OCI-M2 (cell line): Measurements from ENCODE around the gene DRP2.
"Not testable (repeated sequence)": the region's sequence is repeated elsewhere in the genome, so short reads cannot be mapped to it uniquely, and the experiment has no call there.

Experiments
- DNase-seq: peaks from one replicate; lab custom pipeline; 2025; ENCODE audit not compliant: unreplicated experiment; lab: John Stamatoyannopoulos, UW

The DRP2 gene, protein sequence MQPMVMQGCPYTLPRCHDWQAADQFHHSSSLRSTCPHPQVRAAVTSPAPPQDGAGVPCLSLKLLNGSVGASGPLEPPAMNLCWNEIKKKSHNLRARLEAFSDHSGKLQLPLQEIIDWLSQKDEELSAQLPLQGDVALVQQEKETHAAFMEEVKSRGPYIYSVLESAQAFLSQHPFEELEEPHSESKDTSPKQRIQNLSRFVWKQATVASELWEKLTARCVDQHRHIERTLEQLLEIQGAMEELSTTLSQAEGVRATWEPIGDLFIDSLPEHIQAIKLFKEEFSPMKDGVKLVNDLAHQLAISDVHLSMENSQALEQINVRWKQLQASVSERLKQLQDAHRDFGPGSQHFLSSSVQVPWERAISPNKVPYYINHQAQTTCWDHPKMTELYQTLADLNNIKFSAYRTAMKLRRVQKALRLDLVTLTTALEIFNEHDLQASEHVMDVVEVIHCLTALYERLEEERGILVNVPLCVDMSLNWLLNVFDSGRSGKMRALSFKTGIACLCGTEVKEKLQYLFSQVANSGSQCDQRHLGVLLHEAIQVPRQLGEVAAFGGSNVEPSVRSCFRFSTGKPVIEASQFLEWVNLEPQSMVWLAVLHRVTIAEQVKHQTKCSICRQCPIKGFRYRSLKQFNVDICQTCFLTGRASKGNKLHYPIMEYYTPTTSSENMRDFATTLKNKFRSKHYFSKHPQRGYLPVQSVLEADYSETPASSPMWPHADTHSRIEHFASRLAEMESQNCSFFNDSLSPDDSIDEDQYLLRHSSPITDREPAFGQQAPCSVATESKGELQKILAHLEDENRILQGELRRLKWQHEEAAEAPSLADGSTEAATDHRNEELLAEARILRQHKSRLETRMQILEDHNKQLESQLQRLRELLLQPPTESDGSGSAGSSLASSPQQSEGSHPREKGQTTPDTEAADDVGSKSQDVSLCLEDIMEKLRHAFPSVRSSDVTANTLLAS

GRCh38 chrX:101219116-101219863 is at the start of gene DRP2:
DRP2 (plus strand) TSS chrX:101219786; CDS start chrX:101231648, 11,862 bp downstream.
- no peak for DNase-seq

DNA sequence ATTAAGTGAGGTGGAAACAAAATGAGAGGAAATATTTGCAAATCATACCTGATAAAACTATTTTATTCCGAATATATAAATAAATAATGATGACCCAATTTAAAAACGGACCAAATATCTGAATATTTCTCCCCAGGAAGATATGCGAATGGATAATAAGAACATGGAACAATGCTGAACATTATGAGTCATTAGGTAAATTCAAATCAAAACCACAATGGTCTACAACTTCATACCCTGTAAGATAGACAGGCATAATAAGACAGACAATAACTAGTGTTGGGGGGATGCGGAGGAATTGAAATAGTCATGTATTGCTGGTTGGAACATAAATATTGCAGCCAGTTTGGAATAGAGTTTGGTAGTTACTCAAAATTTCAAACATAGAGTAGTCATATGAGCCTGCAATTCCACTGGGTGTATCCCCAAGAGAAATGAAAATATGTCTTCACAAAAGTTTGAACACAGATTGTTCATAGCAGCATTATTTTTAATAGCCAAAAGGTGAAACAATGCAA is 47.6 kb upstream of the DRP2 start:
- no peak for DNase-seq

GRCh38 chrX:101176439-101176838 is 43.1 kb upstream of the DRP2 start:
- no peak for DNase-seq

DNA sequence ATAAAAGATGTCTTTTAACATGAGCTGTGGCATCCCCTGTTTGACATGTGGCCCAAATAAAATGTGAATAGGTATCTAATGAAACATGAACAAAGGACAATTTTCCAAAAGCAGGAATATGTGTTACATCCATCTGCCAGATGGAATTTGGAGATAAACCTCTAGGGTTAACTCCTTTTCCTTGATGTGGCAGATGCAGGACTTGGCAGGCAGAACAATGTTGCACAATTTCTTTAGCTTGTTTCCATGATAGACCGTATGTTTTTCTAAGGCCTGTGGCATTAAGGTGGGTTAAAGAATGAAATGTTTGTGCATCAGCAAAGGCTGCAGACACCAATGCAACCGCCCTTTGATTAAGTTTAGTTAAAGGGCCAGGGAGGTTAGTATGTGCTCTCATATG is 34.7 kb upstream of the DRP2 start:
- DNase-seq: not testable (repeated sequence)

DNA sequence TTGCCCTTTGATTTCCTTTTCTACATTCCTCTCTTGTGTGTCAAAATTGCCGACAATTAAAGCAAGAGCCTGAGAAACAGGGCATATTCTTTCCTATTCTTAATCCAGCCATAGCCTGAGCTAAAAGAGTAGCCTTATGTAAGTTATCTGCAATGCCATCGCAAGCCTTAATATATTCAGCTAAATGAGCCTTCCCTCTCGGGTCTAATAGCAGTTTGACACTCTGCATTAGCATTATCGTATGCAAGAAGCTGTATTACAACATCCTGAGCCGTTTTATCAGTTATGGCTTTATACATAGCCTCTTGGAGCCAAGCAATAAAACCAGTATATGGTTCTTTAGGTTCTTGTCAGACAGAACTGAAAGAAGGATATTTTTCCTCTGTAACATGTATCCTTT is 31.6 kb upstream of the DRP2 start:
- DNase-seq: not testable (repeated sequence)

DNA sequence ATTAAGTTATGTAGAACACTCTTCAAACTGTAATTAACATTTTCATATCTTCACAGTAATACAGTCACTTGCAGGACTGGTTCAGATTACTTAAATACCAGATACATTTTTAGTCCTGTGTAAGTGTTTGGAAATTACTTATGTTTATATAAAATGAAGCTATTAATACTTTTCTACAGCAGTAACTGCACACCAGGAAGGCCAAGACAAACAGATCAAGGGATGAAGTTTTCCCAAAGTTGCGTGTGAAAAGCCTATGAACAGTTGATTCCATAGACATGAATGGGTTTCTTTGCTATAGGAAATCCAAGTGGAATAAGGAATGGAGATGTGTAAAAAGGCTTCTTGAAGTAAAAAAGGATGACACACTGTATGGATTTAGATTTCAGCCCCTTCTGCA is 28.9 kb upstream of the DRP2 start:
- no peak for DNase-seq

- peak; percentile 45 for DNase-seq
These were observed 28.3 kb upstream of the DRP2 start for GRCh38 chrX:101191217-101191750.

GRCh38 chrX:101195442-101196173 is 24.0 kb upstream of the DRP2 start:
- no peak for DNase-seq

- DNase-seq: no peak
These were observed 15.7 kb upstream of the DRP2 start for GRCh38 chrX:101203761-101204351.

- DNase-seq: no peak
These were observed 13.1 kb upstream of the DRP2 start for GRCh38 chrX:101206471-101206870.

GRCh38 chrX:101208152-101208905 is 11.3 kb upstream of the DRP2 start:
- DNase-seq: no peak

GRCh38 chrX:101210630-101211029 is 9.0 kb upstream of the DRP2 start:
- no peak for DNase-seq

DNA sequence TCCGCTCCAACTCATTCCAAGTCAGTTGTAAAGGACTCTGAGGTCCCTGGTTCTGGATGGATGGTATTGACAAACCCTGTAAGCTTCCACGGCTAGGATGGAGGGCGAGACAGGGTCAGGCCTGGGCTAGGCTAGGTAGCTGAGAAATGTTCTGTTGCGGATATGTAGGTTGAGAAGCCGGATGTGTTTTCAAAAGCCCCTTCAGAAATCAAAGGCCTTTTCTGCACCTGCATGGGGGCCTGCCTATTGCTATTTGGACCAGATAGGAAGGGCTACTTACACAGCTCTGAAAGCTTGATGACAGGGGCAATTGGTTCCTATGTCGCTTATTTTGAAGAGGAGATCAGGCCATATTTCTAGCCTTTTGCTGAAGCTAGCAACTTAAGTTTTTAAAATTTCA is 1.9 kb upstream of the DRP2 start:
- DNase-seq: no peak

DNA sequence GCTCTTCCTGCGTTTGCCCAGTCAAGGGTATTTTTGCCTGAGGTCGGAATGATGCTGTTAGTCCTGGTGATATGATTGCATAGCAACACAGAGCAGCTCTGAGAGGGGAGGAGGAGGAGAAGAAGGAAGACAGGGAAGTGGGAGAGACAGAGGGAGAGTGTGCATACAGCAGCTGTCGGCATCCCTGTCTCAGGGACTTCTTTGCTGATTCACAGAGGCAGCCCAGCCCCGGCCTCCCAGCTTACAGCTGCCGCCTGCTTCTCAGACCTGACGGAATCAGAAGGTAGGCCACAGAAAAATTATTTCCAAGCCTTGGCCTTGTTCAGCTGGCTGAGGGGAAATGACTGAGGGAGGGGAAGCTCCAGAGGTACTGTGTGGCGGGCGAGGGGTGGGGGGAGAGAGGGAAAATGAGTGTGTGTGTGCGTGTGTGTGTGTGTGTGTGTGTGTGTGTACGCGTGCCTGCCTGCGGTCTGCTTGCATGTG is 319 bp downstream of the DRP2 start:
- DNase-seq: no peak

GRCh38 chrX:101220662-101221260 is 1.2 kb downstream of the DRP2 start:
- no peak for DNase-seq

DNA sequence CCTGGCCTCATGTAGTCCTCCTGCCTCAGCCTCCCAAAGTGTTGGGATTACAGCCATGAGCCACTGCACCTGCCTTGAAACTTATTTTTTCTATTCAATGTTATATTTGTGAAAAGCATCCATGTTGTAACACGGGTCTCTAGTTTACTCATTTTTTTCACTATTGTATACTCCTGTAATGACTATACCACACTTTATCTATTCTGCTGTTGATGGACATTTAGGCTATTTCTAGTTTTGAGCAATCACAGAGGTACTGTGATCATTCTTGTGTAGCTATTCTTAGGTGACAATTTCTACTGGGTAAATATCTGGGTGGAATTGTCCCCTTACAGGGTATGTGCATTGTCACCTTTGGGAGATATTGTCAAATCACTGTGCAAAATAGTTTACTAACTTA is 3.6 kb downstream of the DRP2 start:
- DNase-seq: no peak

GRCh38 chrX:101229170-101229569 is 9.6 kb downstream of the DRP2 start:
- no peak for DNase-seq

DNA sequence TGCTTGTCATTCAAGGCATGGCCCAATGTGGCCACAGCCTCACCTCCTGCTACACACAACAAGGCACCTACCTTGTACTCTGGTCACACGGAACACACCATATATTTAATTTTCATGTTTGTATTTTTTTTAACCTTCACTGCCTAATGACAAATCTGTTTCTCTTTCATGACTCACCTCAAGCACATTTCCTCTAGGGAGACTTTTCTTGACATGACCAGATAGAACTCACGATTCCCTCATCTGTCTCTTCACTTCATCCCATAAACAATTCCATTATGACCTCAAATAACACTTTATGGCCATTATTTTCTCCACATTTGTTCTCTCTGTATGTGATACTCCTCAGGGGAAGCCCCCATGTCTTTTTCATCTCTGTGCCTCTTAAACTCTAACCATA is 11.1 kb downstream of the DRP2 start:
- no peak for DNase-seq
